A673 (cell line): ENCODE data around the gene NHS. TPM values are rescaled to one million over a fixed set of nuclear protein-coding genes. Genes with fewer than 3 reads are reported as not detected.

Experiments
- BruUV-seq: library from RNA; stranded (reverse); fragments of 400-500 nt; replicated peaks from 2 replicates; lab custom pipeline; 2021; lab: Mats Ljungman, UMichigan
- CTCF ChIA-PET: fragments of 300-600 bp; sonication (Branson Sonifier 250); formaldehyde crosslinking; loops from one replicate; lab custom pipeline; 2022; ENCODE audit warnings: antibody characterized with exemption; lab: Charles Lee
- POLR2A ChIA-PET: fragments of 300-600 bp; sonication (Branson Sonifier 250); formaldehyde crosslinking; loops from one replicate; lab custom pipeline; 2022; ENCODE audit warnings: antibody characterized with exemption; ENCODE audit not compliant: low non-redundant PET; lab: Charles Lee
- DNase-seq: peaks from one replicate; pipeline ENCODE4 v3.0.0-alpha.2; 2015; ENCODE audit warnings: low spot score
- H3K27ac ChIP-seq: fragments of 200-600 bp; sonication (generic); 2 replicates; pipeline ENCODE4 v1.5.1; 2016; ENCODE audit warnings: mixed run types, low read depth, mild to moderate bottlenecking, mixed read lengths, antibody characterized with exemption, low read length; ENCODE audit not compliant: poor library complexity, severe bottlenecking
- H3K27me3 ChIP-seq: fragments of 200-600 bp; sonication (generic); replicated peaks from 2 replicates; pipeline ENCODE4 v1.6.1; 2017; ENCODE audit warnings: mixed run types, low read depth, mild to moderate bottlenecking, mixed read lengths, antibody characterized with exemption, low read length; ENCODE audit not compliant: insufficient read depth, poor library complexity
- H3K36me3 ChIP-seq: fragments of 200-600 bp; sonication (generic); 2 replicates; pipeline ENCODE4 v1.6.1; 2016; ENCODE audit warnings: mixed run types, mild to moderate bottlenecking, mixed read lengths, antibody characterized with exemption, low read length; ENCODE audit not compliant: insufficient read depth, poor library complexity, severe bottlenecking
- H3K4me1 ChIP-seq: fragments of 200-600 bp; sonication (generic); 2 replicates; pipeline ENCODE4 v1.6.1; 2017; ENCODE audit warnings: mixed run types, mild to moderate bottlenecking, mixed read lengths, antibody characterized with exemption, low read length; ENCODE audit not compliant: insufficient read depth, poor library complexity, severe bottlenecking
- H3K4me3 ChIP-seq: fragments of 200-600 bp; sonication (generic); 2 replicates; pipeline ENCODE4 v1.5.1; 2016; ENCODE audit warnings: low read depth, mixed run types, mild to moderate bottlenecking, mixed read lengths, low read length; ENCODE audit not compliant: poor library complexity, severe bottlenecking
- H3K9me3 ChIP-seq: fragments of 200-600 bp; sonication (generic); 2 replicates; pipeline ENCODE4 v1.6.1; 2016; ENCODE audit warnings: mixed run types, low read depth, mild to moderate bottlenecking, mixed read lengths, antibody characterized with exemption, low read length; ENCODE audit not compliant: poor library complexity, severe bottlenecking
- EZH2 ChIP-seq: fragments of 200-600 bp; sonication (generic); IDR thresholded peaks from 2 replicates; pipeline ENCODE4 v1.6.1; 2017; ENCODE audit warnings: borderline replicate concordance, low read depth, mild to moderate bottlenecking, mixed read lengths, antibody characterized with exemption, low read length; ENCODE audit not compliant: poor library complexity, severe bottlenecking
- intact Hi-C: fragments of 100-400 bp; cut with micrococcal nuclease; formaldehyde crosslinking; loops from one replicate; pipeline ENCODE4 v1.10.0; 2022; ENCODE audit not compliant: unreplicated experiment
- total RNA-seq: library from RNA; stranded (reverse); gene quantifications from 2 replicates; pipeline ENCODE4 v1.2.3, GENCODE V29; 2021
- TF ChIP-seq, protein P1 (sequence below): fragments of 300-800, 200-600 bp; sonication (generic); conservative IDR thresholded peaks from 2 replicates; pipeline ENCODE4 v1.5.1; 2017; ENCODE audit warnings: low read depth, mild to moderate bottlenecking, antibody characterized with exemption, low read length, moderate library complexity, mixed read lengths

NHS gene
- total RNA-seq, 1 experiment from 2014 or later = 0.37 TPM

DNA sequence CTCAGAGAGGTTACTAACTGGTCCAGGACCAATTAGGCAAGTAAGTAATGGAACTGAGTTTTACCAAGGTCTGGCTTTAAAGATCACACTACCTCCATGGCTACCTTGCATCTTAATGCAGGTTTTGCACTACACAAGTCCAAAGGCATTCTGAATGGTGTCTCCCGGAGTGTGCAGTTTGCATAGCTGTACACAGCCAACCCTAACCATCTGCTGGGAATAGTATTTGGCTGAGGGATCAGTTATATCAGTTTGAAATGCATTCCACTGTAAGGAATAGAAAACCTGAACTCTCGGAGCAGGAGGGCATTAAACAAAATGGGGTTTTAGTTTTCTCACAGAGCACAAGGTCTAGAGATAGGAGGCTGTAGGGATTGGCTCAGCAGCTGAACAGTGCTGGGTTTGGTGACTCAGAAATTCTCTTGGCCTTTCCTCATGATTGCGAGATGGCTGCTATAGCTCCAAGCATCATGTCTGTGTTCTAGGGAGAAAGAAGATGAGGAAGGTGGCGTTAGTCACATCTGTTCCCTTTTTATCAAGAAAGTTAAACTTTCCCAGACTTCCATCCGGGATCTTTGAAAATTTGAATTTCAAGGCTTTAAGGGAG is 177.1 kb downstream of the NHS start:
- intact Hi-C loops = no loop called here
- POLR2A ChIA-PET = no interaction called here
- no TSS peak for BruUV-seq
- Histone ChIP-seq H3K27ac (no peak overlapping the region), H3K27me3 (no peaks in the 10 kb centered on the region), H3K4me3 (no peak overlapping the region), H3K4me1 (no peaks in the 10 kb centered on the region), H3K36me3 (no peaks in the 10 kb centered on the region), H3K9me3 (no peaks in the 10 kb centered on the region)
- no peak for TF ChIP-seq EZH2
- TF ChIP-seq, protein P1, sequence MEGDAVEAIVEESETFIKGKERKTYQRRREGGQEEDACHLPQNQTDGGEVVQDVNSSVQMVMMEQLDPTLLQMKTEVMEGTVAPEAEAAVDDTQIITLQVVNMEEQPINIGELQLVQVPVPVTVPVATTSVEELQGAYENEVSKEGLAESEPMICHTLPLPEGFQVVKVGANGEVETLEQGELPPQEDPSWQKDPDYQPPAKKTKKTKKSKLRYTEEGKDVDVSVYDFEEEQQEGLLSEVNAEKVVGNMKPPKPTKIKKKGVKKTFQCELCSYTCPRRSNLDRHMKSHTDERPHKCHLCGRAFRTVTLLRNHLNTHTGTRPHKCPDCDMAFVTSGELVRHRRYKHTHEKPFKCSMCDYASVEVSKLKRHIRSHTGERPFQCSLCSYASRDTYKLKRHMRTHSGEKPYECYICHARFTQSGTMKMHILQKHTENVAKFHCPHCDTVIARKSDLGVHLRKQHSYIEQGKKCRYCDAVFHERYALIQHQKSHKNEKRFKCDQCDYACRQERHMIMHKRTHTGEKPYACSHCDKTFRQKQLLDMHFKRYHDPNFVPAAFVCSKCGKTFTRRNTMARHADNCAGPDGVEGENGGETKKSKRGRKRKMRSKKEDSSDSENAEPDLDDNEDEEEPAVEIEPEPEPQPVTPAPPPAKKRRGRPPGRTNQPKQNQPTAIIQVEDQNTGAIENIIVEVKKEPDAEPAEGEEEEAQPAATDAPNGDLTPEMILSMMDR = no peak
- DNase-seq = no peak
- CTCF ChIA-PET = no interaction called here

DNA sequence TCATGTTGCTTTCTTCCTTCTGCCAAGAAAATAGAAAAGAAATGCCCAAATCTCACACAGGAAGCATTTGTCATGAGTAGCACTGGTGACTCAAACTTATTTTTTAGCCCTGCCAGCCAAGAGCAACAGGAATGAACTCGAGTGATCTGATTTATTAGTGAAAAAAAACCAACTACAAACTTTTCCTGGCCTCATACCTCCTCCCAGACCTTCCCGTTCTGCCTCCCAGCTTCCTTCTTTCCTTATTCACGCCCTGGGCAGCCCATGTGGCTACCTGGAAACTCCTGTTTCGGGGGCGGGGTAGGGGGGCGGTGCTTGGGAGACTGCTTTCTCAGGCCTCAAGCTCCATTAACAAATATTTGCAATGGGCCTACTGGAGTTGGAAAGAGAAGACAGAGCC is 178.5 kb downstream of the NHS start:
- no peaks in the 10 kb centered on the region for H3K36me3 ChIP-seq
- CTCF ChIA-PET = no interaction called here
- H3K27ac ChIP-seq = no peak overlapping the region
- no peaks in the 10 kb centered on the region for H3K27me3 ChIP-seq
- no peaks in the 10 kb centered on the region for H3K4me1 ChIP-seq
- no peaks in the 10 kb centered on the region for H3K9me3 ChIP-seq
- no TSS peak for BruUV-seq
- POLR2A ChIA-PET = no interaction called here
- H3K4me3 ChIP-seq = no peak overlapping the region
- DNase-seq = no peak
- intact Hi-C loops = no loop called here
- TF ChIP-seq, protein P1 = no peak
- no peak for TF ChIP-seq EZH2

DNA sequence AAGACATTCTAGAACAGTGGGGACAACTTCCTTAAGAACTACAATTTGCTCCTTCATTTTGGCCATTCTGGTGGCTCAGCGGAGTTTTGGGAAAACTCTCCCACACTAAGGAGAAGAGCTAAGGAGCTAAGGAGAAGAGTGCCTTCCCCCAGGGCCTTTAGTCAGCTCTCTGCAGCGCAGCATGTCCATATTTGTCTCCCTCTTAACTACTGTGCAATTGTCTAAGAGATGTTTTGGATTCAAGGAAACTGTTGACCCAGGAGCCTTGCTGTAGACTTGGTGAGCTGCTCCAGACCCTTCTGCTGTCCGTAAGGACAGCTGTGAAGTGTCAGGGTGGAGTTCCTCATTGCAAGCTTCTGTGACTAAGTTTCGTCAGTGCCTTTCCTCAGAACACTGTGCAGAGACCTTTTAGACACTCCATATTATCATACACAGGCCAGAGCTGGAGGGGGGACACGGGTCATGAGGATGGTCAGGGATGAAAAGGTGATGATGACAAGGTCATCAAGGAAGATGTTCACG is 179.0 kb downstream of the NHS start:
- H3K4me3 ChIP-seq = no peak overlapping the region
- H3K27ac ChIP-seq = no peak overlapping the region
- no peaks in the 10 kb centered on the region for H3K36me3 ChIP-seq
- intact Hi-C loops = no loop called here
- BruUV-seq = no TSS peak
- ChIA-PET POLR2A (no interaction called here), CTCF (no interaction called here)
- H3K4me1 ChIP-seq = no peaks in the 10 kb centered on the region
- no peak for TF ChIP-seq EZH2
- TF ChIP-seq, protein P1 = no peak
- no peaks in the 10 kb centered on the region for H3K27me3 ChIP-seq
- no peaks in the 10 kb centered on the region for H3K9me3 ChIP-seq
- DNase-seq = no peak
